GM19467 (cell line): ENCODE results near the gene CHPF.

Source experiments
- ATAC-seq: cut with Tn5 transposase; IDR thresholded peaks from one replicate; pipeline ENCODE4 v1.9.1; 2021; ENCODE audit warnings: mild to moderate bottlenecking, moderate library complexity; ENCODE audit not compliant: unreplicated experiment

CHPF gene

GRCh38 chr2:219567791-219568361 is 24.3 kb upstream of the CHPF start:
- no peak for ATAC-seq

- ATAC-seq: no peak
Observed at GRCh38 chr2:219567131-219567530, 23.5 kb upstream of the CHPF start.

GRCh38 chr2:219566640-219567039 is 23.0 kb upstream of the CHPF start:
- no peak for ATAC-seq

- ATAC-seq: no peak
Observed at GRCh38 chr2:219565130-219566080, 21.8 kb upstream of the CHPF start.

GRCh38 chr2:219563271-219563928 is 19.8 kb upstream of the CHPF start:
- no peak for ATAC-seq

GRCh38 chr2:219562049-219563020 is 18.7 kb upstream of the CHPF start:
- ATAC-seq: no peak

- no peak for ATAC-seq
Observed at GRCh38 chr2:219561179-219562048, 17.8 kb upstream of the CHPF start.

GRCh38 chr2:219560893-219561178 is 17.2 kb upstream of the CHPF start:
- no peak for ATAC-seq

GRCh38 chr2:219560037-219560892 is 16.7 kb upstream of the CHPF start:
- no peak for ATAC-seq

GRCh38 chr2:219559156-219559915 is 15.7 kb upstream of the CHPF start:
- no peak for ATAC-seq

- ATAC-seq: no peak
Observed at GRCh38 chr2:219557791-219558785, 14.5 kb upstream of the CHPF start.

GRCh38 chr2:219557320-219557719 is 13.7 kb upstream of the CHPF start:
- no peak for ATAC-seq

GRCh38 chr2:219556413-219556812 is 12.8 kb upstream of the CHPF start:
- ATAC-seq: no peak

GRCh38 chr2:219555956-219556355 is 12.3 kb upstream of the CHPF start:
- ATAC-seq: no peak

- no peak for ATAC-seq
Observed at GRCh38 chr2:219554350-219554749, 10.7 kb upstream of the CHPF start.

- ATAC-seq: no peak
Observed at GRCh38 chr2:219553463-219553963, 9.9 kb upstream of the CHPF start.

GRCh38 chr2:219553168-219553417 is 9.5 kb upstream of the CHPF start:
- ATAC-seq: no peak
